ENCODE data around the gene ATP6AP1. TPM values are rescaled to one million over a fixed set of nuclear protein-coding genes. Genes with fewer than 3 reads are reported as not detected.
A peak's percentile ranks its signal among the peaks of the same experiment; 100 is the strongest.
"Not testable (repeated sequence)": the region's sequence is repeated elsewhere in the genome, so short reads cannot be mapped to it uniquely, and the experiment has no call there.

Gene ATP6AP1
- total RNA-seq, 1 donor from 2014 or later: 153 TPM

- Histone ChIP-seq H3K9ac (ENCODE audit: low read length) (no peak overlapping the region), H3K4me3 (ENCODE audit: insufficient read depth, low read depth, low read length) (no peak overlapping the region), H3K79me2 (ENCODE audit: insufficient read depth, low read length) (peaks cover 18% of the 10 kb centered on the region), H3K27me3 (ENCODE audit: insufficient read depth, low read length) (no peaks in the 10 kb centered on the region), H3K9me3 (ENCODE audit: insufficient read depth, low read depth, low read length) (no peaks in the 10 kb centered on the region), H3K27ac (ENCODE audit: low read depth, low read length) (no peak overlapping the region), H3K4me2 (ENCODE audit: low read length) (no peak overlapping the region), H3K4me1 (ENCODE audit: insufficient read depth, low read length) (peaks cover 10% of the 10 kb centered on the region), H3K36me3 (ENCODE audit: insufficient read depth, low read length) (no peaks in the 10 kb centered on the region), H2AFZ (ENCODE audit: low read depth, low read length) (no peak overlapping the region), H4K20me1 (ENCODE audit: insufficient read depth, low read length) (peaks cover 24% of the 10 kb centered on the region)
- H3K4me1 Mint-ChIP-seq (ENCODE audit: low read depth, unreplicated experiment): peaks cover 4% of the 10 kb centered on the region
- FAIRE-seq: no peak
- no peaks in the 10 kb centered on the region for H3K9me3 Mint-ChIP-seq (ENCODE audit: unreplicated experiment)
- no peak overlapping the region for H3K27ac Mint-ChIP-seq (ENCODE audit: unreplicated experiment)
- no peak for TF ChIP-seq EZH2 (IDR thresholded peaks at IDR 0.05; ENCODE audit: insufficient read depth, low read length)
- TF ChIP-seq CTCF (IDR thresholded peaks at IDR 0.05; ENCODE audit: insufficient read depth, low read depth, low read length): no peak
- H3K36me3 Mint-ChIP-seq (ENCODE audit: low read depth, unreplicated experiment): no peaks in the 10 kb centered on the region
- H3K27me3 Mint-ChIP-seq (ENCODE audit: low read depth, unreplicated experiment): no peaks in the 10 kb centered on the region
- no peak overlapping the region for H3K4me3 Mint-ChIP-seq (ENCODE audit: unreplicated experiment)
- no peak for DNase-seq (ENCODE audit: low read depth)
Measured at GRCh38 chrX:154383359-154384283, 44.9 kb upstream of the ATP6AP1 start.

- no peak for DNase-seq (ENCODE audit: low read depth)
- Mint-ChIP-seq H3K27ac (ENCODE audit: unreplicated experiment) (no peak overlapping the region), H3K4me1 (ENCODE audit: low read depth, unreplicated experiment) (peaks cover 4% of the 10 kb centered on the region), H3K4me3 (ENCODE audit: unreplicated experiment) (no peak overlapping the region), H3K36me3 (ENCODE audit: low read depth, unreplicated experiment) (no peaks in the 10 kb centered on the region), H3K9me3 (ENCODE audit: unreplicated experiment) (no peaks in the 10 kb centered on the region), H3K27me3 (ENCODE audit: low read depth, unreplicated experiment) (no peaks in the 10 kb centered on the region)
- H3K4me2 ChIP-seq (ENCODE audit: low read length): no peak overlapping the region
- H3K9me3 ChIP-seq (ENCODE audit: insufficient read depth, low read depth, low read length): no peaks in the 10 kb centered on the region
- peaks cover 10% of the 10 kb centered on the region for H3K4me1 ChIP-seq (ENCODE audit: insufficient read depth, low read length)
- peaks cover 16% of the 10 kb centered on the region for H3K79me2 ChIP-seq (ENCODE audit: insufficient read depth, low read length)
- H3K36me3 ChIP-seq (ENCODE audit: insufficient read depth, low read length): no peaks in the 10 kb centered on the region
- no peak overlapping the region for H3K9ac ChIP-seq (ENCODE audit: low read length)
- H3K27me3 ChIP-seq (ENCODE audit: insufficient read depth, low read length): no peaks in the 10 kb centered on the region
- no peak overlapping the region for H2AFZ ChIP-seq (ENCODE audit: low read depth, low read length)
- FAIRE-seq: no peak
- no peak overlapping the region for H3K4me3 ChIP-seq (ENCODE audit: insufficient read depth, low read depth, low read length)
- TF ChIP-seq CTCF (IDR thresholded peaks at IDR 0.05; ENCODE audit: insufficient read depth, low read depth, low read length) (peak; percentile 4), EZH2 (IDR thresholded peaks at IDR 0.05; ENCODE audit: insufficient read depth, low read length) (no peak)
- no peak overlapping the region for H3K27ac ChIP-seq (ENCODE audit: low read depth, low read length)
- H4K20me1 ChIP-seq (ENCODE audit: insufficient read depth, low read length): peaks cover 24% of the 10 kb centered on the region
Measured at GRCh38 chrX:154384284-154384892, 44.1 kb upstream of the ATP6AP1 start.

GRCh38 chrX:154388094-154388493 lies 40.4 kb upstream of the ATP6AP1 start:
- not testable (repeated sequence) for H3K27me3 Mint-ChIP-seq (ENCODE audit: low read depth, unreplicated experiment); H2AFZ ChIP-seq (ENCODE audit: low read depth, low read length); H3K4me2 ChIP-seq (ENCODE audit: low read length); H3K4me1 ChIP-seq (ENCODE audit: insufficient read depth, low read length); H3K36me3 ChIP-seq (ENCODE audit: insufficient read depth, low read length); H3K4me3 Mint-ChIP-seq (ENCODE audit: unreplicated experiment); H3K4me3 ChIP-seq (ENCODE audit: insufficient read depth, low read depth, low read length); H3K27ac ChIP-seq (ENCODE audit: low read depth, low read length); FAIRE-seq; H3K79me2 ChIP-seq (ENCODE audit: insufficient read depth, low read length); H3K9me3 Mint-ChIP-seq (ENCODE audit: unreplicated experiment); H3K36me3 Mint-ChIP-seq (ENCODE audit: low read depth, unreplicated experiment); H4K20me1 ChIP-seq (ENCODE audit: insufficient read depth, low read length); H3K4me1 Mint-ChIP-seq (ENCODE audit: low read depth, unreplicated experiment); H3K27me3 ChIP-seq (ENCODE audit: insufficient read depth, low read length); DNase-seq (ENCODE audit: low read depth); H3K9me3 ChIP-seq (ENCODE audit: insufficient read depth, low read depth, low read length); H3K27ac Mint-ChIP-seq (ENCODE audit: unreplicated experiment); H3K9ac ChIP-seq (ENCODE audit: low read length)

GRCh38 chrX:154388649-154389048 lies 39.8 kb upstream of the ATP6AP1 start:
- not testable (repeated sequence) for H3K4me3 Mint-ChIP-seq (ENCODE audit: unreplicated experiment); H3K27me3 ChIP-seq (ENCODE audit: insufficient read depth, low read length); H3K4me3 ChIP-seq (ENCODE audit: insufficient read depth, low read depth, low read length); H3K27ac Mint-ChIP-seq (ENCODE audit: unreplicated experiment); H3K79me2 ChIP-seq (ENCODE audit: insufficient read depth, low read length); H3K4me1 ChIP-seq (ENCODE audit: insufficient read depth, low read length); DNase-seq (ENCODE audit: low read depth); H3K9ac ChIP-seq (ENCODE audit: low read length); H3K27me3 Mint-ChIP-seq (ENCODE audit: low read depth, unreplicated experiment); H4K20me1 ChIP-seq (ENCODE audit: insufficient read depth, low read length); H3K36me3 Mint-ChIP-seq (ENCODE audit: low read depth, unreplicated experiment); H2AFZ ChIP-seq (ENCODE audit: low read depth, low read length); H3K4me1 Mint-ChIP-seq (ENCODE audit: low read depth, unreplicated experiment); H3K27ac ChIP-seq (ENCODE audit: low read depth, low read length); H3K4me2 ChIP-seq (ENCODE audit: low read length); H3K36me3 ChIP-seq (ENCODE audit: insufficient read depth, low read length); H3K9me3 ChIP-seq (ENCODE audit: insufficient read depth, low read depth, low read length); H3K9me3 Mint-ChIP-seq (ENCODE audit: unreplicated experiment)
- FAIRE-seq: peak; percentile 67
